ENCODE measurements around the gene SHF.

- TF ChIP-seq POLR2A (IDR thresholded peaks at IDR 0.05) (no peak), CTCF (IDR thresholded peaks at IDR 0.05) (no peak), POLR2AphosphoS5 (IDR thresholded peaks at IDR 0.05) (no peak), EP300 (IDR thresholded peaks at IDR 0.05) (no peak)
Measured at GRCh38 chr15:45137703-45138102, 50.1 kb downstream of the SHF start.
